Measurements from ENCODE around the gene RSPH1. TPM values are rescaled to one million over a fixed set of nuclear protein-coding genes. Genes with fewer than 3 reads are reported as not detected.

RSPH1 gene
- total and polyA plus RNA-seq, 2 of the 8 experiments (the other 6 are each of a cell fraction or from before 2014, with no cell fraction given) = 0.24 TPM; not detected in 1

DNA sequence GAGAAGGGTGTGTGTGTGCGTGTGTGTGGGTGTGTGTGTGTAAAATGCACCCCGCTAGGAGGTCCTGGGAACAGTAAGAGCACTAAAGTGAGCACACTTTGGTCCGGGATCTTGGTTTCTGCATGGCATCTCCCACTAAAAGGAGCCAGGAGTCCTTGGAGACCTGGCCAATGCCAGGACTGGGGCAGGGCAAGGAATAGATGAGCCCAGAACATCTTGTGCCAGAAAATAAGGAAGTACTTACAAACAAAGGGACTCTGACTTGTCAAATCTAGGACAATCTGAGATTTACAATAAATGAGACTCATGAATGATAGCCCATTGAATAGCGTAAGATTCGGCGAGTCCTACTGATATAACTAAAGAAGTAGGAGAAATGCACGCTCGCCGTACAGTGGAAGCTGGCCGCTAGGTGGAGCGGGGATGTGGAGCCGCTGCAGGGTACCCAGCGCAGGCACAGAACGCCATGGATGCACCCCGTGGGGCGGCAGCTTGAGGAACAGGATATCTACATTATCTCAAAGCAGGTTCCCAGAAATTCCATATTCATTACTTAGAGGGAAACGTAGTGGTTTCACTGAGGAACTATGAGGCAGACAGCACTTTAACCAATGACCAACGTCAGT is 24.7 kb upstream of the RSPH1 start (continued):
- TF ChIP-seq RXRA (IDR thresholded peaks at IDR 0.05; ENCODE audit: insufficient read depth, low read depth, low read length) (no peak), KDM4A (IDR thresholded peaks at IDR 0.05; ENCODE audit: low read depth, low read length, severe bottlenecking) (no peak), BACH1 (IDR thresholded peaks at IDR 0.05; ENCODE audit: low read length) (no peak), FOSL1 (IDR thresholded peaks at IDR 0.05; ENCODE audit: insufficient read depth, low read depth, low read length) (no peak)

All from H1 (cell line).